Mammary epithelial cell (primary cell): ENCODE results near the gene ZMIZ1.

Source experiments
- CTCF ChIP-seq, 2 donors: IDR thresholded peaks in 1 of 2; conservative IDR thresholded peaks in 1 of 2; 2 replicates each; pipeline ENCODE4 v1.5.1; 2011 to 2012; ENCODE audit warnings: inconsistent platforms in 2 of 2, low read length in 2 of 2, mild to moderate bottlenecking in 2 of 2, control low read depth in 1 of 2, low read depth in 1 of 2; ENCODE audit not compliant: insufficient read depth in 1 of 2; ENCODE audit errors: extremely low read depth in 1 of 2
- EZH2 ChIP-seq: IDR thresholded peaks from 2 replicates; pipeline ENCODE4 v1.6.1; 2012; ENCODE audit warnings: low read length, inconsistent platforms, borderline replicate concordance

DNA sequence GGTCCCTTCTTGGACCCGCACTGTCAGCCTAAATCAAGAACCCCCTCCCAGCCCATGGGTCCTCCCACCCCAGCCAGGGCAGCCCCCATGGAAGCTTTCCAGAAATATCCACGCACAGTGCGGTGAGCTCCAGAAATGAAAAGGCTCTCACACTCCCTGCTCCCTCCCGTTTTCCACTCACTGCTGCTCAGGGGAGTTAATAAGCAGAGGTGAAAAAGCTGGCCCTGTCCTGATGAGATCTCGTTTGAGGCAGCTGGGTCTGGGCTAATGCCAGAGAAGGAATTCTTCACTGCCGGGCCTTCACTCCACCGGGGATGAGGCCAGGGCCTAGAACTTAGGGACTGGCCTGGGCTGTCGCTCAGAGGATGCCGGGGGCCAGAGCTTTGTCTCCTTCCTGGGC, 102.2 kb downstream of the ZMIZ1 start:
- TF ChIP-seq CTCF (conservative IDR thresholded peaks at IDR 0.05 in 1 of 2, IDR thresholded peaks at IDR 0.05 in 1 of 2; ENCODE audit: extremely low read depth in 1 of 2, insufficient read depth in 1 of 2, low read depth in 1 of 2, low read length in 2 of 2) (no peak), EZH2 (no peak)
